ENCODE results near the gene PRKG2. TPM values are rescaled to one million over a fixed set of nuclear protein-coding genes. Genes with fewer than 3 reads are reported as not detected.

The PRKG2 gene, protein sequence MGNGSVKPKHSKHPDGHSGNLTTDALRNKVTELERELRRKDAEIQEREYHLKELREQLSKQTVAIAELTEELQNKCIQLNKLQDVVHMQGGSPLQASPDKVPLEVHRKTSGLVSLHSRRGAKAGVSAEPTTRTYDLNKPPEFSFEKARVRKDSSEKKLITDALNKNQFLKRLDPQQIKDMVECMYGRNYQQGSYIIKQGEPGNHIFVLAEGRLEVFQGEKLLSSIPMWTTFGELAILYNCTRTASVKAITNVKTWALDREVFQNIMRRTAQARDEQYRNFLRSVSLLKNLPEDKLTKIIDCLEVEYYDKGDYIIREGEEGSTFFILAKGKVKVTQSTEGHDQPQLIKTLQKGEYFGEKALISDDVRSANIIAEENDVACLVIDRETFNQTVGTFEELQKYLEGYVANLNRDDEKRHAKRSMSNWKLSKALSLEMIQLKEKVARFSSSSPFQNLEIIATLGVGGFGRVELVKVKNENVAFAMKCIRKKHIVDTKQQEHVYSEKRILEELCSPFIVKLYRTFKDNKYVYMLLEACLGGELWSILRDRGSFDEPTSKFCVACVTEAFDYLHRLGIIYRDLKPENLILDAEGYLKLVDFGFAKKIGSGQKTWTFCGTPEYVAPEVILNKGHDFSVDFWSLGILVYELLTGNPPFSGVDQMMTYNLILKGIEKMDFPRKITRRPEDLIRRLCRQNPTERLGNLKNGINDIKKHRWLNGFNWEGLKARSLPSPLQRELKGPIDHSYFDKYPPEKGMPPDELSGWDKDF
- polyA plus RNA-seq (0.26 to 0.68 TPM (median 0.44 TPM) in 3 replicates), polyA minus RNA-seq (0.23 to 0.72 TPM (median 0.38 TPM) in 3 replicates)
- polyA plus RNA-seq (2011; ENCODE audit: low read depth) = 1.1 TPM
- polyA plus RNA-seq (2011; cell fraction: cytosol; rRNA removed) = 0.29 and 0.46 TPM in 2 replicates
- polyA plus RNA-seq (2011; cell fraction: nucleus; rRNA removed) = 0.24 and 0.41 TPM in 2 replicates
- polyA plus RNA-seq (2012; ENCODE audit: low replicate concordance) = 0.18 and 0.45 TPM in 2 replicates
- 0.58 TPM for polyA minus RNA-seq (2011; cell fraction: cytosol; rRNA and poly(A)+ RNA removed)
- 0.42 and 0.70 TPM in 2 replicates for polyA minus RNA-seq (2011; cell fraction: nucleus; rRNA and poly(A)+ RNA removed)

DNA sequence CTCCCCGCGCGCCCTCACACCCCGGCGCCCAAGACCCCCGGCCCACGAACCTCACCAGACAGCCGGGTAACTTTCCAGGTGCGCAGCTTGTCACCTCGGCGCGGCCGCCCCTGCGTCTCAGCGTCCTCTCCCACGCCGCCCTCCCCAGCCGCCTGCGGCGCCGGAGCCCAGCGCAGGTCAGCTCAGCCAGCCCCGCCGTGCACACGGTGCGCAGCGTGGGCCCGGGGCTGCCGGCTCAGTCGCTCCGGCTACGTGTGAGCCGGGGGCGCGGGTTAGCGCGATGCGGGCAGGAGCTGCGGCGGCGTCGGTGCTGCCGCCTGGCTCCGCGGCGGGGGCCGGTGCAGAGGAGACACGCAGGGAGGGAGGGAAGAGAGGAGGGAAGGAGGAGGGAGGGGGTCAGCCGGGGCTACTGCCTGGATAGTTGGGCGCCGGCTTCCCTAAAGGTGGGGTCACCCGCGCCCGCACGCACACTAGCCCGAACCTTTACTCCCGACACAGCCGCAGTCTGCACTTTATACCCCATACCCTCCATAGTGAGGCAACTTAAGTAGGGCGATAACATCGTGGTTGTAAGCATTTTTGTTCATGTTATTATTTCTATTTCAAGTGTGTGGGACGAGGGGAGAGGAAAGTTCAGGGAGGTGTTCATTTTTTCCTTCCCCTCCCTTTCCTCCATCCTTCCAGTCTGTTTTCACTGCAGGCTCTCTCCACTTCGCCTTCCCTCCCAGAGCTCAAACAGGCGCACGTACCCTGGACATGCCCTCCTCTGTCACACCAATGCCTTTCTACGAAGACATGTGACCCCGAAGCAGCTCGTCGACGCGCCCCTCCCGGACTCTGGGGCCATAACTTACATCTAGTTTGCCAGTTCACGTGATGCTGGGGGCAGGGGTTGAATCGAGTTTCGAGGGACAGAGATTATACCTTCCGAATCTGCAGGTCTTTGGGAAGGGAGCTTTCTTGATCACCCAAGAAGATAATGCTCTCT, at the start of gene PRKG2:
Gene PRKG2, minus strand, starts transcription at position 342 of the 988 bp plus-strand sequence. CDS start 10,175 bp downstream, outside the sequence.
- H3K9ac ChIP-seq (ENCODE audit: control insufficient read depth, extremely low read depth, insufficient read depth, low read length) = no peak within 1 kb of the TSS
- no peaks in the 10 kb centered on the region for H3K36me3 ChIP-seq (ENCODE audit: control insufficient read depth in 2 of 2, extremely low read depth in 1 of 2, insufficient read depth in 2 of 2, low read length in 2 of 2)
- peak; percentile 98 for TF ChIP-seq EZH2 (IDR thresholded peaks at IDR 0.05; ENCODE audit: low read length)
- TF ChIP-seq, protein P1, sequence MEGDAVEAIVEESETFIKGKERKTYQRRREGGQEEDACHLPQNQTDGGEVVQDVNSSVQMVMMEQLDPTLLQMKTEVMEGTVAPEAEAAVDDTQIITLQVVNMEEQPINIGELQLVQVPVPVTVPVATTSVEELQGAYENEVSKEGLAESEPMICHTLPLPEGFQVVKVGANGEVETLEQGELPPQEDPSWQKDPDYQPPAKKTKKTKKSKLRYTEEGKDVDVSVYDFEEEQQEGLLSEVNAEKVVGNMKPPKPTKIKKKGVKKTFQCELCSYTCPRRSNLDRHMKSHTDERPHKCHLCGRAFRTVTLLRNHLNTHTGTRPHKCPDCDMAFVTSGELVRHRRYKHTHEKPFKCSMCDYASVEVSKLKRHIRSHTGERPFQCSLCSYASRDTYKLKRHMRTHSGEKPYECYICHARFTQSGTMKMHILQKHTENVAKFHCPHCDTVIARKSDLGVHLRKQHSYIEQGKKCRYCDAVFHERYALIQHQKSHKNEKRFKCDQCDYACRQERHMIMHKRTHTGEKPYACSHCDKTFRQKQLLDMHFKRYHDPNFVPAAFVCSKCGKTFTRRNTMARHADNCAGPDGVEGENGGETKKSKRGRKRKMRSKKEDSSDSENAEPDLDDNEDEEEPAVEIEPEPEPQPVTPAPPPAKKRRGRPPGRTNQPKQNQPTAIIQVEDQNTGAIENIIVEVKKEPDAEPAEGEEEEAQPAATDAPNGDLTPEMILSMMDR (optimal IDR thresholded peaks at IDR 0.05 in 1 of 3, IDR thresholded peaks at IDR 0.05 in 1 of 3, conservative IDR thresholded peaks at IDR 0.05 in 1 of 3; ENCODE audit: extremely low read depth in 1 of 3, insufficient read depth in 2 of 3, low read length in 3 of 3) = no peak
- dilution Hi-C loops (cut with MboI; ENCODE audit: extremely low pct_ligation_motif_present, low sequenced_read_pairs) = no loop called here
- FAIRE-seq (no peak), DNase-seq (ENCODE audit: low read depth, low spot score) (no peak)
- H3K27me3 ChIP-seq (ENCODE audit: control insufficient read depth, extremely low read depth, insufficient read depth, low read length) = peaks cover 27% of the 10 kb centered on the region
- no peaks in the 10 kb centered on the region for H3K79me2 ChIP-seq (ENCODE audit: control insufficient read depth, insufficient read depth, low read length)
- H3K9me3 ChIP-seq (ENCODE audit: control insufficient read depth, low read depth, low read length) = no peaks in the 10 kb centered on the region
- no peaks in the 10 kb centered on the region for H3K9me1 ChIP-seq (ENCODE audit: control insufficient read depth, extremely low read depth, insufficient read depth, low read length)
- no peak within 1 kb of the TSS for H3K27ac ChIP-seq (ENCODE audit: control insufficient read depth, insufficient read depth, low read length)
- H2AFZ ChIP-seq (ENCODE audit: control insufficient read depth, low read length) = peak within 1 kb of the TSS; percentile 38
- H3K4me2 ChIP-seq (ENCODE audit: control insufficient read depth, extremely low read depth, insufficient read depth, low read depth, low read length) = peak within 1 kb of the TSS; percentile 31
- H3K4me1 ChIP-seq (ENCODE audit: control insufficient read depth, extremely low read depth, insufficient read depth, low read length) = no peaks in the 10 kb centered on the region
- no peaks in the 10 kb centered on the region for H4K20me1 ChIP-seq (ENCODE audit: control insufficient read depth, extremely low read depth, insufficient read depth, low read length)
- peak within 1 kb of the TSS in 2 of 3 experiments; percentile 22 to 24 for H3K4me3 ChIP-seq (ENCODE audit: control insufficient read depth in 2 of 3, extremely low read depth in 1 of 3, insufficient read depth in 2 of 3, low read depth in 1 of 3, low read length in 3 of 3)

- no peak for FAIRE-seq
- Histone ChIP-seq H3K9ac (ENCODE audit: control insufficient read depth, extremely low read depth, insufficient read depth, low read length) (no peak overlapping the region), H3K4me3 (ENCODE audit: control insufficient read depth in 2 of 3, extremely low read depth in 1 of 3, insufficient read depth in 2 of 3, low read depth in 1 of 3, low read length in 3 of 3) (no peak overlapping the region), H4K20me1 (ENCODE audit: control insufficient read depth, extremely low read depth, insufficient read depth, low read length) (no peaks in the 10 kb centered on the region), H2AFZ (ENCODE audit: control insufficient read depth, low read length) (no peak overlapping the region), H3K27ac (ENCODE audit: control insufficient read depth, insufficient read depth, low read length) (no peak overlapping the region), H3K79me2 (ENCODE audit: control insufficient read depth, insufficient read depth, low read length) (no peaks in the 10 kb centered on the region), H3K4me2 (ENCODE audit: control insufficient read depth, extremely low read depth, insufficient read depth, low read depth, low read length) (no peak overlapping the region), H3K9me3 (ENCODE audit: control insufficient read depth, low read depth, low read length) (no peaks in the 10 kb centered on the region), H3K27me3 (ENCODE audit: control insufficient read depth, extremely low read depth, insufficient read depth, low read length) (peaks cover 2% of the 10 kb centered on the region), H3K4me1 (ENCODE audit: control insufficient read depth, extremely low read depth, insufficient read depth, low read length) (no peaks in the 10 kb centered on the region), H3K36me3 (ENCODE audit: control insufficient read depth in 2 of 2, extremely low read depth in 1 of 2, insufficient read depth in 2 of 2, low read length in 2 of 2) (no peaks in the 10 kb centered on the region), H3K9me1 (ENCODE audit: control insufficient read depth, extremely low read depth, insufficient read depth, low read length) (no peaks in the 10 kb centered on the region)
- dilution Hi-C loops (cut with MboI; ENCODE audit: extremely low pct_ligation_motif_present, low sequenced_read_pairs) = no loop called here
- TF ChIP-seq EZH2 (IDR thresholded peaks at IDR 0.05; ENCODE audit: low read length) = no peak
- TF ChIP-seq, protein P1 (optimal IDR thresholded peaks at IDR 0.05 in 1 of 3, IDR thresholded peaks at IDR 0.05 in 1 of 3, conservative IDR thresholded peaks at IDR 0.05 in 1 of 3; ENCODE audit: extremely low read depth in 1 of 3, insufficient read depth in 2 of 3, low read length in 3 of 3) = peak in 2 of 3 experiments; percentile 40 to 46
- DNase-seq (ENCODE audit: low read depth, low spot score) = no peak
These were observed 45.5 kb upstream of the PRKG2 start for GRCh38 chr4:81260443-81261101.
